ENCODE results near the gene EXOC3.

GRCh38 chr5:460273-460625 lies 17.3 kb downstream of the EXOC3 start:
- TF ChIP-seq SMAD4 (CRISPR knock-in tag; IDR thresholded peaks at IDR 0.05) (no peak), USF1 (CRISPR knock-in tag; IDR thresholded peaks at IDR 0.05) (no peak), ATF3 (CRISPR knock-in tag; conservative IDR thresholded peaks at IDR 0.05) (no peak)

Measured in WTC11 (cell line).